Measurements from ENCODE around the gene AFAP1L2. TPM values are rescaled to one million over a fixed set of nuclear protein-coding genes. Genes with fewer than 3 reads are reported as not detected.

Gene AFAP1L2
- polyA plus RNA-seq, 1 donor from 2014 or later = 0.88 TPM

DNA sequence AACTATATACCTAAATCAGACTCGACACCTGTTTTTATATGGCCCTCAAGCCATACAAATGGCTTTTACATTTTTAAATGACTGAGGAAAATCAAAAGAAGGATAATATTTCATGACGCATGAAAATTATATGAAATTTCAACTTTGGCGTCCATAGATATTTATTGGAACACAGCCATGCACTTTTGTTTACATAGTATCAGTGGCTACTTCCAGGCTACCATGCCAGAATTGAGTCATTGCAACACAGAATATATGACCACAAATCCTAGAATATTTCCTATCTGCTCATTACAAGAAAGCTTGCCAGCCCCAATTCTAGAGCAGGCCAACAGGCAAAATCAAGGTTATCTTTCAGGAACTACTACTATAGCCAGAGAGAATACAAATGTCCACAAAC is 29.3 kb downstream of the AFAP1L2 start:
- no peaks in the 10 kb centered on the region for H3F3A ChIP-seq (ENCODE audit: insufficient read depth, low read length, poor library complexity, severe bottlenecking)
- no peaks in the 10 kb centered on the region for H3K27me3 ChIP-seq (ENCODE audit: insufficient read depth, low read depth, low read length)
- no peaks in the 10 kb centered on the region for H3K9me2 ChIP-seq (ENCODE audit: insufficient read depth, low read length)
- TF ChIP-seq EP300 (conservative IDR thresholded peaks at IDR 0.05; ENCODE audit: poor library complexity, severe bottlenecking) (no peak), MXI1 (conservative IDR thresholded peaks at IDR 0.05; ENCODE audit: poor library complexity, severe bottlenecking) (no peak)
- TF ChIP-seq, protein P1, sequence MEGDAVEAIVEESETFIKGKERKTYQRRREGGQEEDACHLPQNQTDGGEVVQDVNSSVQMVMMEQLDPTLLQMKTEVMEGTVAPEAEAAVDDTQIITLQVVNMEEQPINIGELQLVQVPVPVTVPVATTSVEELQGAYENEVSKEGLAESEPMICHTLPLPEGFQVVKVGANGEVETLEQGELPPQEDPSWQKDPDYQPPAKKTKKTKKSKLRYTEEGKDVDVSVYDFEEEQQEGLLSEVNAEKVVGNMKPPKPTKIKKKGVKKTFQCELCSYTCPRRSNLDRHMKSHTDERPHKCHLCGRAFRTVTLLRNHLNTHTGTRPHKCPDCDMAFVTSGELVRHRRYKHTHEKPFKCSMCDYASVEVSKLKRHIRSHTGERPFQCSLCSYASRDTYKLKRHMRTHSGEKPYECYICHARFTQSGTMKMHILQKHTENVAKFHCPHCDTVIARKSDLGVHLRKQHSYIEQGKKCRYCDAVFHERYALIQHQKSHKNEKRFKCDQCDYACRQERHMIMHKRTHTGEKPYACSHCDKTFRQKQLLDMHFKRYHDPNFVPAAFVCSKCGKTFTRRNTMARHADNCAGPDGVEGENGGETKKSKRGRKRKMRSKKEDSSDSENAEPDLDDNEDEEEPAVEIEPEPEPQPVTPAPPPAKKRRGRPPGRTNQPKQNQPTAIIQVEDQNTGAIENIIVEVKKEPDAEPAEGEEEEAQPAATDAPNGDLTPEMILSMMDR (IDR thresholded peaks at IDR 0.05; ENCODE audit: poor library complexity, severe bottlenecking) = no peak
- H3K36me3 ChIP-seq (ENCODE audit: insufficient read depth, low read length) = no peaks in the 10 kb centered on the region
- H3K27ac ChIP-seq (ENCODE audit: low read length) = no peak overlapping the region
- no peaks in the 10 kb centered on the region for H3K9me3 ChIP-seq (ENCODE audit: low read length)
- no peaks in the 10 kb centered on the region for H4K20me1 ChIP-seq (ENCODE audit: insufficient read depth)
- no peaks in the 10 kb centered on the region for H3K79me2 ChIP-seq (replicated peaks; ENCODE audit: insufficient read depth, low read length)
- no peak overlapping the region for H3K4me2 ChIP-seq (ENCODE audit: low read length)
- no peak overlapping the region for H3K9ac ChIP-seq (ENCODE audit: low read length)
- no peak overlapping the region for H3K4me3 ChIP-seq (ENCODE audit: low read length)
- H2AFZ ChIP-seq (ENCODE audit: low read depth, low read length) = no peak overlapping the region

DNA sequence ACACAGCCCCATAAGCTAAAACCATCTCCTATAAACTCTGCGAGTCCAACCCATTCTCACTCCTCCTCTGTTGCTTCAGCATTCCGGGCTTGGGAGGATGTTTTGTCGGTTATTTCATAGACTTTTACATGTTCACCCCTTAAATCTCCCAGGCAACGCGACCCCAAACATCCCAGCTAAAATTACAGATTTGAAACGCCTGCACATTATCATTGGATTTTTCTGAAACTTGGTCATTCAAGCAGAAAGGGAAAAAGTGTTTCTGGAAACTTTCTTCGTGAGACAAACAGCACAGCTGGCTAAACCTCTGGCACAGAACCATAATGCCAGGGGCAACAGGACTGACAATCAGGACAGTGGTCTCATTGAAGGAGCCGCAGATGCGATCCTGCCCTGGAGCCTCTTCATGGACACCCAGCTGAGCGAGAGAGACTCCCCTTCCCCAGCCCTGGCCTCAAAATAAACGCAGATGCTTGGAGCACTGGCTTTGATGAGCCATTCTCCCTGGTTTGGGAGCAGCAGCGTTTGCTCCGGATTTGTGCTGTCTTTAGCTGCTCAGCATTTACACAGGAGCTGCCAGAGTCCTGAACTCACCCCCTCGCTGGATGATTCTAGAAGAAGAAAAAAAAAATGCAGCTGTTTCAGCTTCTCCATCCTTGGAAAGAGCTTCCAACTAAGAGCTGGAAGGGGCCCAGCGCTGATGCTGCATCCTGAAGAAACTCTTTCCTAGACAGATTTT is 30.1 kb downstream of the AFAP1L2 start:
- H3K27ac ChIP-seq (ENCODE audit: low read length) = no peak overlapping the region
- TF ChIP-seq, protein P1 (IDR thresholded peaks at IDR 0.05; ENCODE audit: poor library complexity, severe bottlenecking) = no peak
- TF ChIP-seq SMC3 (conservative IDR thresholded peaks at IDR 0.05; ENCODE audit: poor library complexity) (no peak), POLR2AphosphoS5 (IDR thresholded peaks at IDR 0.05) (no peak), TAF1 (IDR thresholded peaks at IDR 0.05; ENCODE audit: low read depth) (no peak), MXI1 (conservative IDR thresholded peaks at IDR 0.05; ENCODE audit: poor library complexity, severe bottlenecking) (no peak), EZH2 (IDR thresholded peaks at IDR 0.05; ENCODE audit: borderline replicate concordance, insufficient read depth, low read length, poor library complexity, severe bottlenecking) (no peak), EP300 (conservative IDR thresholded peaks at IDR 0.05; ENCODE audit: poor library complexity, severe bottlenecking) (no peak), RAD21 (conservative IDR thresholded peaks at IDR 0.05) (no peak)
- TF ChIP-seq, protein P2, sequence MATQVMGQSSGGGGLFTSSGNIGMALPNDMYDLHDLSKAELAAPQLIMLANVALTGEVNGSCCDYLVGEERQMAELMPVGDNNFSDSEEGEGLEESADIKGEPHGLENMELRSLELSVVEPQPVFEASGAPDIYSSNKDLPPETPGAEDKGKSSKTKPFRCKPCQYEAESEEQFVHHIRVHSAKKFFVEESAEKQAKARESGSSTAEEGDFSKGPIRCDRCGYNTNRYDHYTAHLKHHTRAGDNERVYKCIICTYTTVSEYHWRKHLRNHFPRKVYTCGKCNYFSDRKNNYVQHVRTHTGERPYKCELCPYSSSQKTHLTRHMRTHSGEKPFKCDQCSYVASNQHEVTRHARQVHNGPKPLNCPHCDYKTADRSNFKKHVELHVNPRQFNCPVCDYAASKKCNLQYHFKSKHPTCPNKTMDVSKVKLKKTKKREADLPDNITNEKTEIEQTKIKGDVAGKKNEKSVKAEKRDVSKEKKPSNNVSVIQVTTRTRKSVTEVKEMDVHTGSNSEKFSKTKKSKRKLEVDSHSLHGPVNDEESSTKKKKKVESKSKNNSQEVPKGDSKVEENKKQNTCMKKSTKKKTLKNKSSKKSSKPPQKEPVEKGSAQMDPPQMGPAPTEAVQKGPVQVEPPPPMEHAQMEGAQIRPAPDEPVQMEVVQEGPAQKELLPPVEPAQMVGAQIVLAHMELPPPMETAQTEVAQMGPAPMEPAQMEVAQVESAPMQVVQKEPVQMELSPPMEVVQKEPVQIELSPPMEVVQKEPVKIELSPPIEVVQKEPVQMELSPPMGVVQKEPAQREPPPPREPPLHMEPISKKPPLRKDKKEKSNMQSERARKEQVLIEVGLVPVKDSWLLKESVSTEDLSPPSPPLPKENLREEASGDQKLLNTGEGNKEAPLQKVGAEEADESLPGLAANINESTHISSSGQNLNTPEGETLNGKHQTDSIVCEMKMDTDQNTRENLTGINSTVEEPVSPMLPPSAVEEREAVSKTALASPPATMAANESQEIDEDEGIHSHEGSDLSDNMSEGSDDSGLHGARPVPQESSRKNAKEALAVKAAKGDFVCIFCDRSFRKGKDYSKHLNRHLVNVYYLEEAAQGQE (IDR thresholded peaks at IDR 0.05; ENCODE audit: borderline replicate concordance) = no peak

More for the DNA sequence above, 30.1 kb downstream of the AFAP1L2 start:
- Histone ChIP-seq H3K9me3 (ENCODE audit: low read length) (no peaks in the 10 kb centered on the region), H3K9me2 (ENCODE audit: insufficient read depth, low read length) (no peaks in the 10 kb centered on the region), H3K9ac (ENCODE audit: low read length) (no peak overlapping the region), H3F3A (ENCODE audit: insufficient read depth, low read length, poor library complexity, severe bottlenecking) (no peaks in the 10 kb centered on the region), H3K36me3 (ENCODE audit: insufficient read depth, low read length) (no peaks in the 10 kb centered on the region), H4K20me1 (ENCODE audit: insufficient read depth) (no peaks in the 10 kb centered on the region), H3K79me2 (replicated peaks; ENCODE audit: insufficient read depth, low read length) (no peaks in the 10 kb centered on the region), H2AFZ (ENCODE audit: low read depth, low read length) (no peak overlapping the region), H3K4me2 (ENCODE audit: low read length) (no peak overlapping the region), H3K27me3 (ENCODE audit: insufficient read depth, low read depth, low read length) (no peaks in the 10 kb centered on the region), H3K4me3 (ENCODE audit: low read length) (no peak overlapping the region)

All from neural cell (in vitro differentiated cells).